Activated gamma-delta T cell treated with Interleukin-2 at 50 U/mL for 16 hours (primary cell): ENCODE results near the gene CAPNS1.
"Not testable (repeated sequence)": the region's sequence is repeated elsewhere in the genome, so short reads cannot be mapped to it uniquely, and the experiment has no call there.

Source experiments
- DNase-seq: peaks from one replicate; pipeline ENCODE4 v3.0.0-alpha.2; 2020

CAPNS1 gene

GRCh38 chr19:36151144-36152018 lies 11.5 kb downstream of the CAPNS1 start:
- no peak for DNase-seq

GRCh38 chr19:36152019-36152351 lies 12.1 kb downstream of the CAPNS1 start:
- DNase-seq: no peak

GRCh38 chr19:36152352-36153091 lies 12.7 kb downstream of the CAPNS1 start, which contains the start of gene COX7A1:
TSS of gene COX7A1 (minus strand) at chr19:36152447. CDS start at chr19:36152407, 40 bp downstream.
- no peak for DNase-seq

GRCh38 chr19:36153126-36153525 lies 13.3 kb downstream of the CAPNS1 start:
- no peak for DNase-seq

- no peak for DNase-seq
Measured at GRCh38 chr19:36160821-36161596, 21.1 kb downstream of the CAPNS1 start.

GRCh38 chr19:36163813-36164212 lies 23.9 kb downstream of the CAPNS1 start:
- DNase-seq: no peak

- no peak for DNase-seq
Measured at GRCh38 chr19:36169084-36169760, 29.4 kb downstream of the CAPNS1 start.

- DNase-seq: no peak
Measured at GRCh38 chr19:36172852-36173251, 33.0 kb downstream of the CAPNS1 start.

GRCh38 chr19:36173846-36174245 lies 34.0 kb downstream of the CAPNS1 start:
- DNase-seq: not testable (repeated sequence)

GRCh38 chr19:36179077-36179476 lies 39.2 kb downstream of the CAPNS1 start:
- DNase-seq: not testable (repeated sequence)

GRCh38 chr19:36182612-36183244 lies 42.9 kb downstream of the CAPNS1 start:
- DNase-seq: no peak

- no peak for DNase-seq
Measured at GRCh38 chr19:36183245-36183628, 43.4 kb downstream of the CAPNS1 start.

GRCh38 chr19:36186722-36187121 lies 46.9 kb downstream of the CAPNS1 start:
- DNase-seq: not testable (repeated sequence)

- DNase-seq: no peak
Measured at GRCh38 chr19:36196249-36196648, 56.4 kb downstream of the CAPNS1 start.

GRCh38 chr19:36198119-36198518 lies 58.3 kb downstream of the CAPNS1 start:
- DNase-seq: no peak
